PC-3 (cell line): ENCODE data around the gene PI4KA. TPM values are rescaled to one million over a fixed set of nuclear protein-coding genes. Genes with fewer than 3 reads are reported as not detected.
A peak's percentile ranks its signal among the peaks of the same experiment; 100 is the strongest.
"Not testable (repeated sequence)": the region's sequence is repeated elsewhere in the genome, so short reads cannot be mapped to it uniquely, and the experiment has no call there.

Experiments
- ATAC-seq: fragments of 200-7000 bp; cut with Tn5 transposase; 2 replicates; pipeline ENCODE4 v1.9.1; 2020; ENCODE audit warnings: mild to moderate bottlenecking, moderate library complexity
- BruUV-seq: library from RNA; stranded (reverse); fragments of 400-500 nt; replicated peaks from 2 replicates; lab custom pipeline; 2021; lab: Mats Ljungman, UMichigan
- CTCF ChIA-PET: fragments of 300-600 bp; sonication (Branson Sonifier 250); formaldehyde crosslinking; loops from one replicate; lab custom pipeline; 2022; ENCODE audit warnings: antibody characterized with exemption; lab: Charles Lee
- POLR2A ChIA-PET: fragments of 300-600 bp; sonication (Branson Sonifier 250); formaldehyde crosslinking; loops from one replicate; lab custom pipeline; 2022; ENCODE audit warnings: antibody characterized with exemption; ENCODE audit not compliant: unreplicated experiment; lab: Charles Lee
- DNase-seq: peaks from one replicate; pipeline ENCODE4 v3.0.0-alpha.2; 2015
- H2AFZ ChIP-seq: fragments of 300-600 bp; sonication (generic); 2 replicates; pipeline ENCODE4 v1.6.0; 2016; ENCODE audit warnings: antibody characterized with exemption, low read length
- H3F3A ChIP-seq: fragments of 300-600 bp; sonication (generic); one replicate; pipeline ENCODE4 v1.6.0; 2017; ENCODE audit warnings: antibody characterized with exemption, low read length, control low read depth, mild to moderate bottlenecking; ENCODE audit not compliant: unreplicated experiment
- H3K27ac ChIP-seq: fragments of 300-600 bp; sonication (generic); 2 replicates; pipeline ENCODE4 v1.5.1; 2016; ENCODE audit warnings: mild to moderate bottlenecking, low read length
- H3K27me3 ChIP-seq: fragments of 300-600 bp; sonication (generic); 2 replicates; pipeline ENCODE4 v1.6.1; 2016; ENCODE audit warnings: low read length, mixed read lengths
- H3K36me3 ChIP-seq: fragments of 300-600 bp; sonication (generic); 2 replicates; pipeline ENCODE4 v1.6.1; 2016; ENCODE audit warnings: low read depth, mixed run types, low read length, mixed read lengths
- H3K4me1 ChIP-seq: fragments of 300-600 bp; sonication (generic); 2 replicates; pipeline ENCODE4 v1.5.1; 2016; ENCODE audit warnings: low read length; ENCODE audit not compliant: insufficient read depth
- H3K4me2 ChIP-seq: fragments of 300-600 bp; sonication (generic); 2 replicates; pipeline ENCODE4 v1.6.0; 2016; ENCODE audit warnings: low read length
- H3K4me3 ChIP-seq: fragments of 300-600 bp; sonication (generic); 2 replicates; pipeline ENCODE4 v1.5.1; 2016; ENCODE audit warnings: mild to moderate bottlenecking, low read length, mixed read lengths
- H3K79me2 ChIP-seq: fragments of 300-600 bp; sonication (generic); 2 replicates; pipeline ENCODE4 v1.6.1; 2017; ENCODE audit warnings: low read length, mixed read lengths
- H3K9ac ChIP-seq: fragments of 300-600 bp; sonication (generic); 2 replicates; pipeline ENCODE4 v1.6.0; 2016; ENCODE audit warnings: mild to moderate bottlenecking, low read length
- H3K9me2 ChIP-seq: fragments of 300-600 bp; sonication (generic); replicated peaks from 2 replicates; pipeline ENCODE4 v1.6.1; 2016; ENCODE audit warnings: mixed run types, low read length, mixed read lengths
- H3K9me3 ChIP-seq: fragments of 300-600 bp; sonication (generic); 2 replicates; pipeline ENCODE4 v1.6.1; 2016; ENCODE audit warnings: low read length, mixed read lengths
- H4K20me1 ChIP-seq: fragments of 300-600 bp; sonication (generic); 2 replicates; pipeline ENCODE4 v1.6.1; 2016; ENCODE audit warnings: low read length, mixed read lengths
- intact Hi-C: fragments of 100-400 bp; cut with micrococcal nuclease; formaldehyde crosslinking; loops from 2 replicates; pipeline ENCODE4 v1.9.0; 2023
- total RNA-seq: library from RNA; depleted of rRNA; stranded (reverse); fragments of >200 nt; gene quantifications from 2 replicates; pipeline ENCODE4 v1.2.3, GENCODE V29; 2014

Gene PI4KA
- total RNA-seq, 1 experiment from 2014 or later: 39.7 TPM

GRCh38 chr22:20702175-20702545 lies 156.5 kb downstream of the PI4KA start:
- intact Hi-C loops: loop anchor here (2.0 kb wide), 1 partner anchor 75 kb away; no protein-coding TSS in a partner anchor
- peak; percentile 5 for ATAC-seq
- H3K9me2 ChIP-seq, H3K27me3 ChIP-seq, H3F3A ChIP-seq, H2AFZ ChIP-seq, H4K20me1 ChIP-seq, BruUV-seq, H3K36me3 ChIP-seq, DNase-seq, CTCF ChIA-PET, H3K9me3 ChIP-seq, POLR2A ChIA-PET, H3K4me1 ChIP-seq, H3K27ac ChIP-seq, H3K79me2 ChIP-seq, H3K9ac ChIP-seq: not testable (repeated sequence)
- Histone ChIP-seq H3K4me3 (peak overlapping the region; percentile 63), H3K4me2 (peak overlapping the region; percentile 83)

GRCh38 chr22:20701680-20702136 lies 156.9 kb downstream of the PI4KA start:
- intact Hi-C loops: loop anchor here (2.0 kb wide), 1 partner anchor 75 kb away; no protein-coding TSS in a partner anchor
- ATAC-seq, H3K27ac ChIP-seq, H3K4me1 ChIP-seq, H3K9ac ChIP-seq, CTCF ChIA-PET, H3K9me3 ChIP-seq, H3K79me2 ChIP-seq, POLR2A ChIA-PET, DNase-seq, H3F3A ChIP-seq, H4K20me1 ChIP-seq, H3K9me2 ChIP-seq, H3K36me3 ChIP-seq, BruUV-seq, H3K27me3 ChIP-seq: not testable (repeated sequence)
- peak overlapping the region; percentile 61; the same call in 1 of the 2 replicates for H2AFZ ChIP-seq
- H3K4me3 ChIP-seq: peak overlapping the region; percentile 63
- H3K4me2 ChIP-seq: peak overlapping the region; percentile 83

- H4K20me1 ChIP-seq, H3F3A ChIP-seq, BruUV-seq, H3K9ac ChIP-seq, H3K9me2 ChIP-seq, H3K79me2 ChIP-seq, ATAC-seq, POLR2A ChIA-PET, H3K4me1 ChIP-seq, H3K27ac ChIP-seq, H2AFZ ChIP-seq, CTCF ChIA-PET, H3K9me3 ChIP-seq, H3K4me2 ChIP-seq, H3K36me3 ChIP-seq, H3K27me3 ChIP-seq, DNase-seq, intact Hi-C loops, H3K4me3 ChIP-seq: not testable (repeated sequence)
These were observed 158.3 kb downstream of the PI4KA start for GRCh38 chr22:20700347-20700746.

- H3K4me2 ChIP-seq, H3F3A ChIP-seq, H3K27ac ChIP-seq, H3K9ac ChIP-seq, H3K4me1 ChIP-seq, CTCF ChIA-PET, H3K36me3 ChIP-seq, H3K4me3 ChIP-seq, POLR2A ChIA-PET, DNase-seq, H3K9me2 ChIP-seq, H3K27me3 ChIP-seq, H2AFZ ChIP-seq, BruUV-seq, ATAC-seq, H4K20me1 ChIP-seq, H3K9me3 ChIP-seq, H3K79me2 ChIP-seq: not testable (repeated sequence)
- intact Hi-C loops: loop anchor here (10.0 kb wide), 1 partner anchor 285 kb away; no protein-coding TSS in a partner anchor
These were observed 158.8 kb downstream of the PI4KA start for GRCh38 chr22:20699856-20700255.
